ACHN (cell line): Measurements from ENCODE around the gene ISG20.
"Not testable (repeated sequence)": the region's sequence is repeated elsewhere in the genome, so short reads cannot be mapped to it uniquely, and the experiment has no call there.

Source experiments
- DNase-seq: peaks from one replicate; pipeline ENCODE4 v3.0.0-alpha.2; 2015
- in situ Hi-C: cut with HindIII; loops from 2 replicates; pipeline ENCODE4 v1.10.0; 2017; ENCODE audit warnings: low sequenced_read_pairs, low pct_ligation_motif_present, low pct_unique_long_range_greater_than_20kb

ISG20 gene

DNA sequence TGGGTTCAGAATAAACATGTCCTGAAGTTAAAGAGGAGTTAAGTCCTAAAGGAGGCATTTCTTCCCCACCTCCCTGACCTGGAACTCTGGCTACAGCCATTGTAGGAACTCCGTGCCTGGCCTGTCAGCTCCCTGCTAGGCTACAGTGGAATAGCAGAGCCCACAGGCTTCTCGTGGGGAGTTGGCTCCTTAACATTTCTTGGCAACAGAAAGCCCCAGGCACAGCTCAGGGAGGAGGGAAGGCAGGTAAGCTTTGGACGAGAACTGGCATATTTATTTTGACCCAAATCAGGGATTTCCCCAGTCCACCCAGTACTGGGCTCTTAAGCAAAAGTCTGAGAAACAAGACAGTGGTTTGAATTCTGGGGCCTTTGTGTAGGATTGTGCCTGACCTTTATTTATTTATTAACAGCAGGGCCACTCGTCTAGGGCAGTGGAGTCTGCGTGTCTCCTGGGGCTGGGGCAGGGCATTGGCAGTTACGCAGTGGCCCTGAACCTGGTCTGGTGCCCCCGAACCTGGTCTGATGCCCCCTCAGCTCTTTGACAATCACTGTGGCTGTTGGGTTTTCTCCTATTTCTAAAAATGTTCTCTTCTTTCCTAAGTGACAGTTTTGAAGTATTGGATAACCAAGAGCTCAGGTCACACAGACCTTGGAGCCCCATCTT is 7.9 kb upstream of the ISG20 start:
- in situ Hi-C loops, result no loop called here
- no peak for DNase-seq

- in situ Hi-C loops, result no loop called here
- no peak for DNase-seq
These were observed 7.3 kb upstream of the ISG20 start for GRCh38 chr15:88631464-88632028.

- in situ Hi-C loops, DNase-seq: not testable (repeated sequence)
These were observed 6.0 kb upstream of the ISG20 start for GRCh38 chr15:88632797-88633196.

- in situ Hi-C loops, result no loop called here
- no peak for DNase-seq
These were observed 4.4 kb upstream of the ISG20 start for GRCh38 chr15:88634449-88634848.

DNA sequence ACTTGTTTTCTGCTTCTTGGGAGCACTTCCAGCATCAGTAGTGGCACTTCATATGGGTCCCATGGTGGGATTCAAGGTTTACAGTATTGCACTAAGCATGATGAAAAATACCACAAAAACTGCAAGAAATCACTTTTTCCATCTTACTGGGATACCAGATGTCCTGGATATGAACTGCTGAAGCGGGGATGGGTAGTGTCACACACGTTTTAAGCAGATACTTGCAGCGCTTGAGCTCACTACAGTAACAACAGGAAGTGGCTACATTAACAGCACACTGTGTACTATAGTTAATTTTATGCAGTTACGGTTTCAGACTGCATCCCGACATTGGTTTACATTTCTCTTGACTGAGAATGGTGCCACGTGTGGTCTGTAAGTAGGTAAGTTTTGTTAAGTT is 3.5 kb upstream of the ISG20 start:
- no peak for DNase-seq
- in situ Hi-C loops, result no loop called here

- in situ Hi-C loops, result no loop called here
- DNase-seq, result no peak
These were observed 2.8 kb upstream of the ISG20 start for GRCh38 chr15:88636050-88636449.

DNA sequence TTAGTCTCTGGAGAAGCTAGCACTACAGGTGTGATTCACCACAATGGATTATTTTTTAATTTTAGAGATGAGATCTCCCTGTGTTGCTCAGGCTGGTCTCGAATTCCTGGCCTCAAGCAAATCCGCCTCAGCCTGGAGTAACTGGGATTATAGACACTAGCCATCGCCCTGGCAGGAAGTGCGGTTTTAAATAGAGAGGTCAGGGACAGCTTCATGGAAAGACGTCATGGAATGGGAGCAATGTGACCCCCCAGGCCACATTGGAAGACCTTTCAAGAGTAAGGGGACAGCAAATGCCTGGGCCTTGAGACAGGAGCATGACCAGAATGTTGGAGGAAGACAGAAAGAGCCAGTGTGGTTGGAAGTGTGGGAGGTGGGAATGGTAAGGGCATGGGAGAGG is 2.2 kb upstream of the ISG20 start:
- DNase-seq, result no peak

DNA sequence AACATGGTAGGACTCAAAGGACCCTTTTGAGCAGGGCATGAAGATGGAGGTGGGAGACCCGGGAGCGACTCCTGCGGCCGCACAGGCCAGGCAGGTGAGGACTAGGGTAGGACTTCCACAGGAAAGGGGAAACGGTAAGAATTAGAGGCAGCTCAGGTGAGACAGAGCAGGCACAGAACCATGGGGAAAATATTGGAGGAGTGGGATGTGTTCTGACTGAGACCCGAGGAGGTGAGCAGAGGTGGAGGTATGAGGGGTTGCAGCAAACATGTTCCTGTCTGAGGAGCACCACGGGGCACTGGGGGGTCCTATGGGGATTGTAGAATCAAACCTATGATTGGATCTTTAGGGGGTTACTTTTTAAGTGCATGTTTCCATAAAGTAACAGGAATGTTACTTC is 1.4 kb upstream of the ISG20 start:
- no peak for DNase-seq
- in situ Hi-C loops, result no loop called here

More for the DNA sequence above, 2.2 kb upstream of the ISG20 start:
- in situ Hi-C loops, result no loop called here

GRCh38 chr15:88637841-88638625 is 783 bp upstream of the ISG20 start:
- in situ Hi-C loops, result no loop called here
- DNase-seq, result peak; percentile 22

DNA sequence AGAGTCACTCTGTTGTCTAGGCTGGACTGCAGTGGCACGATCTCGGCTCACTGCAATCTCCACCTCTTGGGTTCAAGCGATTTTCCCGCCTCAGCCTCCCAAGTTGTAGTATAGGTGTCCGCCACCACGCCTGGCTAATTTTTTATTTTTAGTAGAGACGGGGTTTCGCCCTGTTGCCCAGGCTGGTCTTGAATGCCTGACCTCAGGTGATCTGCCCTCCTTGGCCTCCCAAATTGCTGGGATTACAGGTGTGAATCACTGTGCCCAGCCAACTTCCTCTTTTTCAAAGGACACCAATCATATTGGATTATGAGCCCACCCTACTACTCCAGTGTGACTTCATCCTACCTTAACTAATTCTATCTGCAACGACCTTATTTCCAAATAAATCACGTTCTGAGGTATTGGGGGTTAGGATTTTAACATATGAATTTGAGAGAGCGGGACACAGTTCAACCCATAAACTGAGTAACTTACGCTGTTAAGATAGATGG is 3.2 kb downstream of the ISG20 start:
- no peak for DNase-seq
- in situ Hi-C loops, result no loop called here

- in situ Hi-C loops, result not testable (repeated sequence)
These were observed 3.7 kb downstream of the ISG20 start for GRCh38 chr15:88642514-88642913.

GRCh38 chr15:88644741-88645140 is 5.9 kb downstream of the ISG20 start:
- DNase-seq, result no peak
- in situ Hi-C loops, result no loop called here

More at GRCh38 chr15:88642514-88642913, 3.7 kb downstream of the ISG20 start:
- not testable (repeated sequence) for DNase-seq

DNA sequence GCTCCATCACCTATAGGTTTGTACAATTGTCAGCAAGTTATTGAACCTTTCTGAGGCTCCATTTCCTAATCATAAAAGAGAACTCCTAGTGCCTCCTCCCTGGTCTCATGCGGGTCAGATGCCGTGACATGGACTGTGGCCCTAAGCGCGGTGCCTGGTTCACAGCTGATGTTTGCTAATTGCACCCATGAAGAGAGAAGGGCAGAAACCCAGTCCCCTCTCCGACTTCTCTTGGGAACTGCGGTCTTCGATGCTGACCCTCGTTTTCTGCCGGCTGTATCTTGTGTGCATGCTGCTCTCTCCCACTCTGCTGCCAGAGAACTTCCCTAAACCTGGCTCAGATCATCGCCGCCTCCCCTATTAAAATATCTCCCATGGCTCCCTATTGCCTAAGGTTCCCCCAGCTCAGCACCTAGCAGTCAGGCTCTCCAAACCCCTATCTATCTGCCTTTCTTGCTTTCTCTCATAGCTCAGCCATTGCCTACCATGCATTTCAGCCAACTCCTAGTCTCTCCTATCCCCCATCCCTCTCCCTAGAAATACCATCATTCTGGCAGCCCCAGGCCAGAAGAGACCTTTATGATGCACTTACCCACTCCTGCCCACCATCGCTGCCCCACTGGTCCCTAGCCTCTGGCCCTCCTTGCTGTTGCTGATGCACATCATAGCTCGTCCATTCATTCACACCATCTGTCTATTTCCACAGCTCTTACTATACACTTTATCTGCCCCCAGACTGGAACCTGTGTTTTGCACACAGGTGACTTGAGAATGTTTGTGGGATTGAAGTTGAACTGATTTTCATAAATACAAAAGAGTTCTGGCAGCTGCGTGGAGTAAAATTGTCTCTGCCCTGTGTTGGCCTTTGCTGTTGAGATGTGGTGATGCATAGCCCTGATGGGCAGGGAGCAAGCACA is 6.6 kb downstream of the ISG20 start:
- no peak for DNase-seq
- in situ Hi-C loops, result no loop called here

- DNase-seq, result no peak
- in situ Hi-C loops, result no loop called here
These were observed 7.2 kb downstream of the ISG20 start for GRCh38 chr15:88646088-88646405.

DNA sequence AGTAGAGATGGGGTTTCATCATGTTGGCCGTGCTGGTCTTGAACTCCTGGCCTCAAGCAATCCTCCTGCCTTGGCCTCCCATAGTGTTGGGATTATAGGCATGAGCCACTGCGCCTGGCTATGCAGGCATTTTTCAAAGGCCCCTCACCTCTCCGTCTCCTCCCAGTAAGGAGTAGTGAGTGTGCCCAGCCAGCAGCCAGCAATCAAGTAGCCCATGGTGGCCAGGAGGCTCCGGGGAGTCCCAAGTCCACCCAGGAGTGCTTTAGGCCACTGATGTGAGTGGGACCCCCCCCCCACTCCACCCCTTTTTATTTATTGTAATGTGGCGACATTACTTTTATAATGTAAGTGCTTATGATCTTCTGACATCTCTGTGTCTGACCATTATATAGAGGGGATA is 8.1 kb downstream of the ISG20 start:
- no peak for DNase-seq
- in situ Hi-C loops, result no loop called here

GRCh38 chr15:88647351-88648105 is 8.7 kb downstream of the ISG20 start:
- no peak for DNase-seq
- in situ Hi-C loops, result no loop called here

DNA sequence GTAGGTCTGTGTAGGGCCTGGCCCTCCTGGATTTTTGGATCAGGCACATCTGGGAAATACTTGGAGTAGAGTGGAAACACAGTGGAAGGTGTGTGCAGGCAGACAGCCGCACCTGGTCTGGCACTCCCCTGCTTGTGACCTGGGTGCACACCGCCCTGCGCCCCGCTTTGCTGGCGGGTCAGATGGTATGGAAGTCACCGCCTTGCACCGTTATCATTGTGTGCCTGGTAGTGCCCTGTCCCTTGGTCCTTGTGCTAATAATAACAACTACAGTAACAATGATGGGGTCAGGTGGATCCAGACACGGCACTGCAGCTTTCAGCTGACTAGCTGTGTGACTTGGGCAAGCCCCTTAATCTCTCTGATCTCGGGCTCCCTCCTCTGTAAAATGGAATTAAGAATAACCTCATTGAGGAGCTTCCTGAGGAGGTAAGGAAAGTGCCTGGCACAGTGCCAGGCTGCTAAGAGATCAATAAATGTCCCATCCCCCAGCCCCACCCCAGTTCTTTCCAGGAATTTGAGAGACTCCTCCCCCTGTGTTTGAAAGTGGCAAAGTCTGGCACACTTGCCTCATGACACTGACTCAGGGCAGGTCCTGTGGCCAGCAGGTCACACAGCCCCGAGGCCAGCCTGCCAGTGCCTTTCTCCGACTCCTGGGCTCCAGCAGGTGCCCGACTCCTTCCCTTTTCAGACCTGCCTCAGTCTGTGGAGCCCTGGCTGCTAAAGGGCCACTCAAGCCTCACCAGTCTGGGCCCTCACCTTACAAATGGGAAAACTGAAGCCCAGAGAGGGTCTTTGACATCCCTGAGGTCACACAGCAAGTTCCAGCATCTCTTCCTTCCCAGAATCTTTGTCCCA is 9.8 kb downstream of the ISG20 start:
- in situ Hi-C loops, result no loop called here
- no peak for DNase-seq
